ENCODE measurements around the gene SRGAP1.

SRGAP1 gene

GRCh38 chr12:63836046-63836445 lies 8.5 kb upstream of the SRGAP1 start (continued):
- TF ChIP-seq, protein P1, sequence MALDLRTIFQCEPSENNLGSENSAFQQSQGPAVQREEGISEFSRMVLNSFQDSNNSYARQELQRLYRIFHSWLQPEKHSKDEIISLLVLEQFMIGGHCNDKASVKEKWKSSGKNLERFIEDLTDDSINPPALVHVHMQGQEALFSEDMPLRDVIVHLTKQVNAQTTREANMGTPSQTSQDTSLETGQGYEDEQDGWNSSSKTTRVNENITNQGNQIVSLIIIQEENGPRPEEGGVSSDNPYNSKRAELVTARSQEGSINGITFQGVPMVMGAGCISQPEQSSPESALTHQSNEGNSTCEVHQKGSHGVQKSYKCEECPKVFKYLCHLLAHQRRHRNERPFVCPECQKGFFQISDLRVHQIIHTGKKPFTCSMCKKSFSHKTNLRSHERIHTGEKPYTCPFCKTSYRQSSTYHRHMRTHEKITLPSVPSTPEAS (tag by site-specific recombination; IDR thresholded peaks at IDR 0.05), result no peak

DNA sequence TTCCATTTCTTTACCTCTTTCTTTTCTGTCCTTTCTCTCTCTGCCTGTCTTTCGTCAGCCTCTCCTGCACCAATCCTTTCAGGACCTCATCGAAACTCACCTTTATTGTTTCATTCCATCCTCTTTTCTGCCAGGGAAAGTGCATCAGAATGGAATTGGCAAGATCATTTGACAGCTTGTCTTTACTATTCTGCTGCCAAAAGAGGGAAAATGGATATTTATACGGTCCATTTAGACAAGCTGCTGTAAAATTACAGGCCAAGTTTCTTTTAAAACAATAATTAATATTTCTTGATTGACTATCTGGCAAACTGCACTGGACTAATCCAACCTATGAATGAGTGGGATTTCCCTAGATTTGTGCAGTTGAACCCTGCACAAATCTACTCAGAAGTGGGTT lies 7.6 kb upstream of the SRGAP1 start:
- Histone ChIP-seq H3K36me3 (ENCODE audit: control insufficient read depth in 2 of 2, insufficient read depth in 1 of 2, low read length in 2 of 2) (no peaks in the 10 kb centered on the region), H3K4me3 (ENCODE audit: low read depth, low read length) (no peak overlapping the region), H3K9me3 (ENCODE audit: control insufficient read depth, insufficient read depth, low read depth, low read length) (no peaks in the 10 kb centered on the region), H3K4me1 (ENCODE audit: control insufficient read depth, insufficient read depth, low read length) (no peaks in the 10 kb centered on the region), H3K27ac (ENCODE audit: extremely low read depth, low read depth, low read length) (no peak overlapping the region)
- ChIA-PET POLR2A (no interaction called here), CTCF (interaction anchor here (0.5 to 2.7 kb wide), 5 partner anchors 11 to 875 kb away, joined by 3 to 16 read pairs (median 4); no protein-coding TSS in a partner anchor)
- no peak for TF ChIP-seq ZNF16 (tag by site-specific recombination; IDR thresholded peaks at IDR 0.05; ENCODE audit: low read depth)
- TF ChIP-seq ZNF2 (tag by site-specific recombination; IDR thresholded peaks at IDR 0.05), result no peak
- TF ChIP-seq SP3 (tag by site-specific recombination; IDR thresholded peaks at IDR 0.05), result no peak
- TF ChIP-seq KLF1 (tag by site-specific recombination; IDR thresholded peaks at IDR 0.05), result no peak
- no peak for TF ChIP-seq IKZF3 (tag by site-specific recombination; IDR thresholded peaks at IDR 0.05)
- TF ChIP-seq ZNF184 (tag by site-specific recombination; IDR thresholded peaks at IDR 0.05), result no peak
- TF ChIP-seq PBX3 (CRISPR knock-in tag; IDR thresholded peaks at IDR 0.05), result no peak
- TF ChIP-seq ZNF37A (tag by site-specific recombination; IDR thresholded peaks at IDR 0.05), result no peak
- no peak for TF ChIP-seq ZNF223 (tag by site-specific recombination; IDR thresholded peaks at IDR 0.05)
- no peak for TF ChIP-seq ZNF280C (tag by site-specific recombination; IDR thresholded peaks at IDR 0.05)
- no peak for TF ChIP-seq ZNF311 (tag by site-specific recombination; IDR thresholded peaks at IDR 0.05; ENCODE audit: borderline replicate concordance)
- TF ChIP-seq ZNF112 (tag by site-specific recombination; IDR thresholded peaks at IDR 0.05), result no peak
- TF ChIP-seq ZNF610 (tag by site-specific recombination; IDR thresholded peaks at IDR 0.05; ENCODE audit: borderline replicate concordance), result no peak
- no peak for TF ChIP-seq ZNF335 (tag by site-specific recombination; conservative IDR thresholded peaks at IDR 0.05)
- TF ChIP-seq ZNF391 (tag by site-specific recombination; IDR thresholded peaks at IDR 0.05; ENCODE audit: borderline replicate concordance, low read depth), result no peak
- no peak for TF ChIP-seq ZXDB (tag by site-specific recombination; IDR thresholded peaks at IDR 0.05)
- TF ChIP-seq GLIS2 (tag by site-specific recombination; IDR thresholded peaks at IDR 0.05), result no peak
- no peak for TF ChIP-seq TSHZ1 (tag by site-specific recombination; IDR thresholded peaks at IDR 0.05; ENCODE audit: borderline replicate concordance)
- TF ChIP-seq GLI4 (tag by site-specific recombination; IDR thresholded peaks at IDR 0.05), result no peak
